AG04450 (cell line): ENCODE data around the gene RPL12. TPM values are rescaled to one million over a fixed set of nuclear protein-coding genes. Genes with fewer than 3 reads are reported as not detected.

ENCODE experiments used
- CTCF ChIA-PET: fragments of 300-600, 350-600 bp; formaldehyde crosslinking; extraction: SDS; loops from one replicate; lab custom pipeline; 2022; ENCODE audit warnings: antibody characterized with exemption, inconsistent platforms; lab: Charles Lee
- POLR2A ChIA-PET: fragments of 350-600 bp; formaldehyde crosslinking; extraction: SDS; loops from one replicate; lab custom pipeline; 2021; ENCODE audit warnings: antibody characterized with exemption, inconsistent platforms; lab: Yijun Ruan, JAX
- DNase-seq: peaks from one replicate; pipeline ENCODE4 v3.0.0-alpha.2; 2011; ENCODE audit warnings: low read depth, low spot score
- H3K27ac ChIP-seq: one replicate; pipeline ENCODE4 v1.5.1; 2012; ENCODE audit warnings: low read depth, low read length, control low read depth
- H3K27me3 ChIP-seq: one replicate; pipeline ENCODE4 v1.6.0; 2012; ENCODE audit warnings: low read length; ENCODE audit not compliant: control insufficient read depth, insufficient read depth
- H3K4me3 ChIP-seq: 2 replicates; pipeline ENCODE4 v1.5.1; 2011; ENCODE audit warnings: mild to moderate bottlenecking, low read depth, low read length, control low read depth
- H3K9me3 ChIP-seq: 2 replicates; pipeline ENCODE4 v1.5.1; 2012; ENCODE audit warnings: low read length; ENCODE audit not compliant: control insufficient read depth, insufficient read depth
- CTCF ChIP-seq: IDR thresholded peaks from 2 replicates; pipeline ENCODE4 v1.5.1; 2011; ENCODE audit warnings: low read depth, low read length, control low read depth, inconsistent platforms
- polyA plus RNA-seq: library from polyadenylated mRNA; depleted of rRNA; stranded (reverse); fragments of >200 nt; gene quantifications from 2 replicates; pipeline ENCODE4 v1.2.3, GENCODE V29; 2011

The RPL12 gene
- polyA plus RNA-seq, 1 experiment = 2,379 TPM

GRCh38 chr9:127489471-127490115 lies 38.4 kb upstream of the RPL12 start:
- CTCF ChIA-PET = interaction anchor here (0.6 to 1.4 kb wide), 4 partner anchors 14 to 97 kb away, joined by 3 to 5 read pairs (median 4); no protein-coding TSS in a partner anchor
- TF ChIP-seq CTCF = 0 out of 2 replicates have a peak, but pooled peaks have one; percentile 10
- DNase-seq = no peak
- Histone ChIP-seq H3K27ac (no peak overlapping the region), H3K4me3 (no peak overlapping the region), H3K9me3 (no peaks in the 10 kb centered on the region), H3K27me3 (no peaks in the 10 kb centered on the region)
- POLR2A ChIA-PET = interaction anchor here (0.9 kb wide), 1 partner anchor 94 kb away, joined by 3 read pairs; no protein-coding TSS in a partner anchor

GRCh38 chr9:127488946-127489345 lies 37.7 kb upstream of the RPL12 start:
- TF ChIP-seq CTCF = no peak
- ChIA-PET CTCF (no interaction called here), POLR2A (no interaction called here)
- no peaks in the 10 kb centered on the region for H3K27me3 ChIP-seq
- H3K27ac ChIP-seq = no peak overlapping the region
- no peaks in the 10 kb centered on the region for H3K9me3 ChIP-seq
- no peak overlapping the region for H3K4me3 ChIP-seq
- no peak for DNase-seq

- no peaks in the 10 kb centered on the region for H3K9me3 ChIP-seq
- H3K27me3 ChIP-seq = no peaks in the 10 kb centered on the region
- no peak for DNase-seq
- ChIA-PET POLR2A (no interaction called here), CTCF (no interaction called here)
- H3K4me3 ChIP-seq = no peak overlapping the region
- TF ChIP-seq CTCF = no peak
- no peak overlapping the region for H3K27ac ChIP-seq
These were observed 34.8 kb upstream of the RPL12 start for GRCh38 chr9:127485995-127486394.

GRCh38 chr9:127482662-127483061 lies 31.5 kb upstream of the RPL12 start:
- ChIA-PET CTCF (no interaction called here), POLR2A (no interaction called here)
- DNase-seq = no peak
- Histone ChIP-seq H3K27ac (no peak overlapping the region), H3K9me3 (no peaks in the 10 kb centered on the region), H3K27me3 (no peaks in the 10 kb centered on the region), H3K4me3 (no peak overlapping the region)
- no peak for TF ChIP-seq CTCF

- ChIA-PET POLR2A (no interaction called here), CTCF (no interaction called here)
- H3K4me3 ChIP-seq = no peak overlapping the region
- TF ChIP-seq CTCF = no peak
- no peak overlapping the region for H3K27ac ChIP-seq
- no peaks in the 10 kb centered on the region for H3K27me3 ChIP-seq
- no peaks in the 10 kb centered on the region for H3K9me3 ChIP-seq
- no peak for DNase-seq
These were observed 28.4 kb upstream of the RPL12 start for GRCh38 chr9:127479507-127480081.
